Transverse colon (tissue), 4 donors: Measurements from ENCODE around the gene FTSJ3. TPM values are rescaled to one million over a fixed set of nuclear protein-coding genes. Genes with fewer than 3 reads are reported as not detected.

ENCODE experiments used
- DNase-seq: peaks from one replicate; pipeline ENCODE4 v3.0.0-alpha.2; 2019
- H3K27ac ChIP-seq, 4 donors: fragments of 200-600 bp; sonication (generic); 2 replicates each; pipeline ENCODE4 v1.5.1; 2016 to 2018; ENCODE audit warnings: inconsistent platforms in 4 of 4
- H3K27me3 ChIP-seq: fragments of 200-600 bp; sonication (generic); 2 replicates; pipeline ENCODE4 v1.5.1; 2017; ENCODE audit warnings: inconsistent platforms
- H3K36me3 ChIP-seq, 4 donors: fragments of 200-600 bp; sonication (generic); 2 replicates each; pipeline ENCODE4 v1.5.1; 2017 to 2019; ENCODE audit warnings: inconsistent platforms in 4 of 4
- H3K4me1 ChIP-seq, 4 donors: fragments of 200-600 bp; sonication (generic); 2 replicates each; pipeline ENCODE4 v1.5.1; 2017 to 2020; ENCODE audit warnings: inconsistent platforms in 4 of 4
- H3K4me3 ChIP-seq, 4 donors: fragments of 200-600 bp; sonication (generic); 1 replicate in 1 of 4; 2 replicates in 3 of 4; pipeline versions ENCODE4 v1.5.1 to v1.6.1; 2017 to 2019; ENCODE audit warnings: inconsistent platforms in 4 of 4
- H3K9me3 ChIP-seq, 2 donors: fragments of 200-600 bp; sonication (generic); 2 replicates each; pipeline ENCODE4 v1.5.1; 2017 to 2019; ENCODE audit warnings: inconsistent platforms in 2 of 2
- EP300 ChIP-seq: sonication (generic); formaldehyde crosslinking; IDR thresholded peaks from one replicate; pipeline ENCODE4 v1.6.1; 2017; ENCODE audit warnings: antibody characterized with exemption, low read depth
- POLR2A ChIP-seq: fragments of 450-650 bp; IDR thresholded peaks from one replicate; pipeline ENCODE4 v1.6.1; 2016; ENCODE audit warnings: antibody characterized with exemption, mild to moderate bottlenecking, moderate library complexity
- POLR2AphosphoS5 ChIP-seq, 3 donors: sonication (generic); formaldehyde crosslinking; IDR thresholded peaks; one replicate each; pipeline ENCODE4 v1.6.1; 2016; ENCODE audit warnings: antibody characterized with exemption in 3 of 3
- WGBS, 2 donors: methylation state at CpG; one replicate each; pipeline ENCODE4 v1.1.5; 2018; ENCODE audit warnings: low coverage in 1 of 2; 5-methylcytosine and 5-hydroxymethylcytosine counted together
- in situ Hi-C, 4 donors: fragments of 200-750 bp; cut with MboI; loops; one replicate each; pipeline versions ENCODE4 v1.15.0 to v1.15.1; 2017; ENCODE audit warnings: low sequenced_read_pairs in 3 of 4, low pct_ligation_motif_present in 1 of 4, low pct_unique_long_range_greater_than_20kb in 1 of 4
- intact Hi-C: fragments of 100-400 bp; cut with DNase I; formaldehyde crosslinking; loops from one replicate; pipeline ENCODE4 v1.15.1; 2023; ENCODE audit warnings: low total_unique reads
- total RNA-seq, 4 donors: library from RNA; depleted of rRNA; stranded (reverse); fragments of >200 nt; gene quantifications; one replicate each; pipeline ENCODE4 v1.1.0, GENCODE V29; 2016
- TF ChIP-seq, protein P1 (sequence below), 5 experiments: fragments of 200-600 bp in 3 of 5; fragments of 450-650 bp in 2 of 5; sonication (generic) in 3 of 5; IDR thresholded peaks; 1 replicate in 2 of 5; 2 replicates in 3 of 5; pipeline ENCODE4 v1.5.1; 2016 to 2017; ENCODE audit warnings: antibody characterized with exemption in 5 of 5, inconsistent platforms in 3 of 5, mild to moderate bottlenecking in 2 of 5, moderate library complexity in 1 of 5

The FTSJ3 gene
- total RNA-seq, 4 donors from 2014 or later: 17.7 to 45.9 (median 34.6) TPM

DNA sequence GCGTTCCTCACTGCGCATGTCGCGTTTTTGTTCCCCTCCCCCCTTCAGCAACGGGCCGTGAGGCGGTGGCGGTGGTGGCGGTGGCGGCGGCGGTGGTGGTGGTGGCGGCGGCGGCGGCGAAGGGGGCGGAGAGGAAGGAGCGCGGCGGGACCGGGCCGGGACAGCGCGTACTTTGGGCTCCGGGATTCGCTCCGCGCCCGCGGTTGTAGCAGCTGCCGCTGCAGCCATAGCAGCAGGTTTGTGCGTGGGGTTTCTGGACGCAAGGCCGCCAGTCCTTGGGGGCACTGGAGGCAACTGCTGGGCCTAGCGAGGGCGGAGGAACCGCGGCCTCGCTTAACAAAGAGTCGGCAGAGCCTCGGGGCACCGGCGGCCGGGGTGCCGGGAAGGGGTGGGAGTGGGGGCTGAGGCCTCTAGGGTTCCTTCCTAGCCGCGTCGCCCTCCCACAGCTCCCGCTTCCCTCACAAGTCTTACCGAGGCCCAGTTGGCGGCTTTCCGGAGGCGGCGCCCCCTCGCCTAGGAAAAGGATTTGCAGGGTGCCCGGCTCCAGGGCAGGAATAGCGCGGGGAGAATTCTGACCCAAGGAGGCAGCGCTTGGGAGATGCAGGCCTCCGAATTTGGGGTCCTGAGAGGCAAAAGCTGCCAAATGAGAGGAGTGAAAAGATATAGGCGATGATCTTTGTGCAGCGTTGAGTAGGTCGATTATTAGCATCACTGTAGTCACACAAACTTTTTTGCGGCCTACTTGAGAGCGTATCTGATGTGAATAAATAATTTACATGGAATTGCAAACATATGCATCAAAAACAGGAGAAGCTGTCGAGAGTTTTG lies 53.1 kb downstream of the FTSJ3 start, which contains the start of gene DDX42:
Gene DDX42 (plus strand): TSS at position 30 of the 828 bp plus-strand sequence. CDS start 12,880 bp downstream, outside the sequence.
- WGBS, 2 donors: 0% methylated on average over 4 to 50 of the region's 67 CpGs
- Histone ChIP-seq H3K4me3 (peak within 1 kb of the TSS; percentile 82 to 96 (median 94)), H3K36me3 (peaks cover 0 to 7% (median 0%) of the 10 kb centered on the region in 4 donors), H3K27me3 (no peaks in the 10 kb centered on the region), H3K9me3 (no peaks in the 10 kb centered on the region), H3K4me1 (peaks cover 15 to 37% (median 31%) of the 10 kb centered on the region in 4 donors), H3K27ac (peak within 1 kb of the TSS; percentile 93 to 98 (median 96))
- TF ChIP-seq, protein P1, sequence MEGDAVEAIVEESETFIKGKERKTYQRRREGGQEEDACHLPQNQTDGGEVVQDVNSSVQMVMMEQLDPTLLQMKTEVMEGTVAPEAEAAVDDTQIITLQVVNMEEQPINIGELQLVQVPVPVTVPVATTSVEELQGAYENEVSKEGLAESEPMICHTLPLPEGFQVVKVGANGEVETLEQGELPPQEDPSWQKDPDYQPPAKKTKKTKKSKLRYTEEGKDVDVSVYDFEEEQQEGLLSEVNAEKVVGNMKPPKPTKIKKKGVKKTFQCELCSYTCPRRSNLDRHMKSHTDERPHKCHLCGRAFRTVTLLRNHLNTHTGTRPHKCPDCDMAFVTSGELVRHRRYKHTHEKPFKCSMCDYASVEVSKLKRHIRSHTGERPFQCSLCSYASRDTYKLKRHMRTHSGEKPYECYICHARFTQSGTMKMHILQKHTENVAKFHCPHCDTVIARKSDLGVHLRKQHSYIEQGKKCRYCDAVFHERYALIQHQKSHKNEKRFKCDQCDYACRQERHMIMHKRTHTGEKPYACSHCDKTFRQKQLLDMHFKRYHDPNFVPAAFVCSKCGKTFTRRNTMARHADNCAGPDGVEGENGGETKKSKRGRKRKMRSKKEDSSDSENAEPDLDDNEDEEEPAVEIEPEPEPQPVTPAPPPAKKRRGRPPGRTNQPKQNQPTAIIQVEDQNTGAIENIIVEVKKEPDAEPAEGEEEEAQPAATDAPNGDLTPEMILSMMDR (IDR thresholded peaks at IDR 0.05): no peak
- TF ChIP-seq POLR2AphosphoS5 (IDR thresholded peaks at IDR 0.05): peak in 2 of 3 donors; percentile 78 to 92
- peak; percentile 62 for TF ChIP-seq POLR2A
- no peak for TF ChIP-seq EP300
- in situ Hi-C loops: no loop called here
- DNase-seq: peak; percentile 94
- intact Hi-C loops: loop anchor here (10.0 kb wide), 1 partner anchor 70 kb away; the partner anchor contains the start of gene SMARCD2

DNA sequence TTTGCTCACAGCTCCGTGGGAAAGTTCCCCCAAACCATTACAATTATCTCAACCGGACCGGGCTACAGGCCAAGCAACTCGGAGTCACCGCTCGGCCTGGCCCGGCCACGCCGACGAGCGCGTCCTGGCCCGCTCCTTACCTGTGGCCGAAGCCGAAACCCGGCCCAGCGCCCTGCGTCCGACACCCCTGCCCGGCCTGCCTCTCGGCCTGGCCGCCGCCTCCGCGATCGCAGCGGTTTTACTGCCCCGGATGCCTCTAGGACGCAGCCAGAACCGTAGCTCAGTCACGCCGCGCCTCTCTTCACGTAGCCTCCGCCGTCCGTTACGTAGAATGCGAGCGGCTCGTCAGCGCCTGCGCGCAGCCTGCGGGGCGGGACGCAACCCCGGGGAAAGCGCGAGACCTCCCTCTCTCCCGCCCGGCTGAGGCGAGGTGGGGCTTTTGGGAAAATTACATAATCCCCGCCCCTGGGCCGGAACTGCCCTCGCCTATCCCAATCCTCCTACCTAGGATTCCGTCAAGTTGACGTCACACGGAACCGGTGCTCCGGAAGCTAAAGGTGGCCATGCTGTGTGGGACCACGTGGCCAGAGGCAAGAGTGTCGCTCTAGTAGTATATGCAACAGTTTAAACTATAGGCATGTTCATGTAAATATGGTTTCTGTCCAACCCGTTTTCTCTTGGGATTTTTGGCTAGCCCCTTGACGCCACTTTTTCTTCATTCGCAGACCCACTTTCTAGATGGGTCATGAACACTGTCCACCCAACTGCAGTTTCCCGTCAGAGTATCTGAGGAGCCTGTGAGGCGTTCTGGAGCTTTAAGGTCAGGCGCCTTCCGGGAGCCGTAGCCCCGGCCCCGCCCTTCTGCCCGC lies 54.0 kb downstream of the FTSJ3 start, which contains the start of gene CCDC47:
Gene CCDC47 (minus strand): TSS at position 326 of the 869 bp plus-strand sequence. CDS start 7,422 bp downstream, outside the sequence.
- peak; percentile 99 for DNase-seq
- in situ Hi-C loops (no loop called here), intact Hi-C loops (loop anchor here (10.0 kb wide), 1 partner anchor 71 kb away; the partner anchor contains the start of gene SMARCD2)
- H3K27ac ChIP-seq: peak within 1 kb of the TSS; percentile 93 to 98 (median 96)
- H3K36me3 ChIP-seq: no peaks in the 10 kb centered on the region
- H3K4me1 ChIP-seq: peaks cover 15 to 37% (median 31%) of the 10 kb centered on the region in 4 donors
- H3K4me3 ChIP-seq: peak within 1 kb of the TSS; percentile 82 to 96 (median 94)
- WGBS, 2 donors: 0 to 1% methylated on average over 1 to 58 of the region's 74 CpGs
- no peaks in the 10 kb centered on the region for H3K27me3 ChIP-seq
- peak; percentile 55 for TF ChIP-seq EP300
- TF ChIP-seq, protein P1 (IDR thresholded peaks at IDR 0.05): no peak
- peak; percentile 99 for TF ChIP-seq POLR2AphosphoS5 (IDR thresholded peaks at IDR 0.05)
- peak; percentile 98 for TF ChIP-seq POLR2A
- H3K9me3 ChIP-seq: no peaks in the 10 kb centered on the region

DNA sequence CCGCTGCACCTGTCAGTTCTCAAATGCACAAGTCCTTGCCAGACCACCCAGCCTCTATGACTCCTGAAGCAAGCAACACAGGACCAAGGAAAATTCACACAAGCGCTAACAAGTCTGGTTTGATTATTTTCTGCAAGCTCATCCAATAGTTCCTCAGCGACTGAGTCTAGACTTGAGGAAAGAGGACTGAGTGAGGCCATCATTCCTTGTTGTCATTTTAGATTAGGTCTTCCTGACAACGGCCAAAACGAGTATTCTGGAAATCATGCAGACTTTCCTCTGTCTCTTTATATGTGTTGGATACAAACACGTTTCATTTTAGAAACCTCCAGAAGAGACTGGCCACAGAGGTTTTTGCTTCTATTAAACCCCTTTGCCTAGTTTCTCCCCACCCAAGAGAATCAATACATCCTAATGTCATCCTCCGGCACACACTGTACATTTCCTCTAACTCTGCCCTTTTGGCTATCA lies 54.6 kb downstream of the FTSJ3 start:
- Histone ChIP-seq H3K27ac (peak overlapping the region; percentile 93 to 98 (median 96)), H3K36me3 (no peaks in the 10 kb centered on the region), H3K9me3 (no peaks in the 10 kb centered on the region), H3K4me3 (peak overlapping the region; percentile 61 to 96 (median 78)), H3K4me1 (peaks cover 15 to 37% (median 28%) of the 10 kb centered on the region in 4 donors), H3K27me3 (no peaks in the 10 kb centered on the region)
- intact Hi-C loops (loop anchor here (10.0 kb wide), 1 partner anchor 72 kb away; the partner anchor contains the start of gene SMARCD2), in situ Hi-C loops (no loop called here)
- TF ChIP-seq, protein P1 (IDR thresholded peaks at IDR 0.05): no peak
- TF ChIP-seq POLR2A (no peak), EP300 (no peak), POLR2AphosphoS5 (IDR thresholded peaks at IDR 0.05) (no peak)
- peak; percentile 13 for DNase-seq
- 4% methylated on average over 5 to 7 of the region's 7 CpGs for WGBS, 2 donors

Other genes starting within 250 kb of the FTSJ3 start
- gene TACO1, start 226.8 kb downstream of the FTSJ3 start, total RNA-seq: 10 to 100 TPM in 3 of 4 donors, 1 to 10 TPM in 1; 4.6 to 79.7 (median 28.3) TPM
- gene MAP3K3, start 205.2 kb downstream of the FTSJ3 start, total RNA-seq: 10 to 100 TPM; 15.7 to 32.1 (median 24.7) TPM
- gene LIMD2, start 127.5 kb downstream of the FTSJ3 start, total RNA-seq: 10 to 100 TPM in 2 of 4 donors, 1 to 10 TPM in 2; 5.3 to 30.7 (median 12.2) TPM
- 10 to 100 TPM; 23.1 to 37.8 (median 33.8) TPM for gene STRADA, start 85.9 kb downstream of the FTSJ3 start, total RNA-seq
- gene CCDC47, start 54.1 kb downstream of the FTSJ3 start, total RNA-seq: 100 to 1,000 TPM in 3 of 4 donors, 10 to 100 TPM in 1; 78.2 to 129 (median 101) TPM
- 100 to 1,000 TPM in 2 of 4 donors, 10 to 100 TPM in 2; 71.8 to 129 (median 99.4) TPM for gene DDX42, start 53.5 kb downstream of the FTSJ3 start, total RNA-seq
- gene PSMC5, start 232 bp downstream of the FTSJ3 start, total RNA-seq: 100 to 1,000 TPM in 1 of 4 donors, 10 to 100 TPM in 3; 63.2 to 131 (median 77.9) TPM
- gene SMARCD2, start 15.0 kb upstream of the FTSJ3 start, total RNA-seq: 100 to 1,000 TPM in 3 of 4 donors, 10 to 100 TPM in 1; 99.0 to 130 (median 109) TPM
- not detected for gene CSH2, start 46.0 kb upstream of the FTSJ3 start, total RNA-seq
- not detected for gene GH2, start 54.3 kb upstream of the FTSJ3 start, total RNA-seq
- gene CSH1, start 68.9 kb upstream of the FTSJ3 start, total RNA-seq: not detected
- gene CSHL1, start 83.6 kb upstream of the FTSJ3 start, total RNA-seq: not detected
- gene GH1, start 91.2 kb upstream of the FTSJ3 start, total RNA-seq: not detected
- 10 to 100 TPM in 2 of 4 donors, under 1 TPM in 1, not detected in 1; 0.68 to 38.9 (median 20.0) TPM for gene CD79B, start 104.7 kb upstream of the FTSJ3 start, total RNA-seq
- under 1 TPM in 3 of 4 donors, not detected in 1; 0.14 to 0.48 (median 0.20) TPM for gene SCN4A, start 145.3 kb upstream of the FTSJ3 start, total RNA-seq
- gene PRR29, start 170.7 kb upstream of the FTSJ3 start, total RNA-seq: not detected
- gene ICAM2, start 193.0 kb upstream of the FTSJ3 start, total RNA-seq: 10 to 100 TPM in 1 of 4 donors, 1 to 10 TPM in 2, not detected in 1; 6.4 to 24.3 (median 9.3) TPM